HepG2 (cell line): Measurements from ENCODE around the gene TPPP2. TPM values are rescaled to one million over a fixed set of nuclear protein-coding genes. Genes with fewer than 3 reads are reported as not detected.

Source experiments
- FOXJ3 ChIP-seq: sonication (generic); formaldehyde crosslinking; IDR thresholded peaks from 2 replicates; pipeline ENCODE4 v1.4.0; 2020; ENCODE audit warnings: missing genetic modification reagents, mild to moderate bottlenecking, borderline replicate concordance
- GTF2F1 ChIP-seq: fragments of 150-350 bp; IDR thresholded peaks from 2 replicates; pipeline ENCODE4 v1.6.1; 2014; ENCODE audit warnings: low read length
- PPARG ChIP-seq: conservative IDR thresholded peaks from 2 replicates; pipeline ENCODE4 v1.6.1; 2016; ENCODE audit warnings: missing biosample characterization, missing genetic modification reagents
- SP140L ChIP-seq: sonication (generic); formaldehyde crosslinking; IDR thresholded peaks from 2 replicates; pipeline ENCODE4 v1.4.0; 2020; ENCODE audit warnings: missing genetic modification reagents, borderline replicate concordance
- SRY ChIP-seq: sonication (generic); formaldehyde crosslinking; IDR thresholded peaks from 2 replicates; pipeline ENCODE4 v1.8.0; 2022; ENCODE audit warnings: mild to moderate bottlenecking, missing genetic modification reagents
- YY1 ChIP-seq: IDR thresholded peaks from 2 replicates; pipeline ENCODE4 v1.6.1; 2011; ENCODE audit warnings: low read length, low read depth, moderate library complexity, mild to moderate bottlenecking; ENCODE audit not compliant: insufficient read depth, insufficient replicate concordance
- ZNF484 ChIP-seq: sonication (generic); formaldehyde crosslinking; IDR thresholded peaks from 2 replicates; pipeline ENCODE4 v1.5.1; 2020; ENCODE audit warnings: mild to moderate bottlenecking, low read depth, missing genetic modification reagents, borderline replicate concordance
- ZNF737 ChIP-seq: sonication (generic); formaldehyde crosslinking; IDR thresholded peaks from 2 replicates; pipeline ENCODE4 v1.5.0; 2020; ENCODE audit warnings: missing genetic modification reagents, mild to moderate bottlenecking, borderline replicate concordance
- ZNF749 ChIP-seq: sonication (generic); formaldehyde crosslinking; IDR thresholded peaks from 2 replicates; pipeline ENCODE4 v1.8.0; 2022; ENCODE audit warnings: mild to moderate bottlenecking, missing genetic modification reagents, moderate library complexity, borderline replicate concordance
- ZSCAN21 ChIP-seq: sonication (generic); formaldehyde crosslinking; IDR thresholded peaks from 2 replicates; pipeline ENCODE4 v1.8.0; 2022; ENCODE audit warnings: mild to moderate bottlenecking, missing genetic modification reagents, moderate library complexity, borderline replicate concordance
- polyA plus RNA-seq, 8 experiments: library from polyadenylated mRNA; depleted of rRNA in 3 of 8; stranded (reverse) in 7 of 8; unstranded in 1 of 8; fragments of >200 nt; fragmentation: Illumina TruSeq in 4 of 8; extraction: Trizol in 4 of 8; gene quantifications; 2 replicates each; pipeline versions ENCODE4 v1.2.1 to v1.2.3, GENCODE V29; 2011 to 2016; ENCODE audit warnings: low read depth in 4 of 8, missing spikeins in 1 of 8, mixed read lengths in 1 of 8; ENCODE audit not compliant: insufficient read depth in 1 of 8
- total RNA-seq, 5 experiments: library from RNA; depleted of rRNA; stranded (reverse); fragments of >200 nt; fragmentation: Illumina TruSeq; extraction: Trizol; gene quantifications; 2 replicates each; pipeline ENCODE4 v1.2.3, GENCODE V29; 2016; ENCODE audit warnings: low read depth in 1 of 5
- TF ChIP-seq, protein P1 (sequence below): sonication (generic); formaldehyde crosslinking; IDR thresholded peaks from 2 replicates; pipeline ENCODE4 v1.5.1; 2020; ENCODE audit warnings: mild to moderate bottlenecking, missing genetic modification reagents
- TF ChIP-seq, protein P2 (sequence below): sonication (generic); formaldehyde crosslinking; IDR thresholded peaks from 2 replicates; pipeline ENCODE4 v1.4.0; 2020; ENCODE audit warnings: mild to moderate bottlenecking, missing genetic modification reagents, borderline replicate concordance
- TF ChIP-seq, protein P3 (sequence below): sonication (generic); formaldehyde crosslinking; IDR thresholded peaks from 2 replicates; pipeline ENCODE4 v1.9.0; 2021; ENCODE audit warnings: missing genetic modification reagents, mild to moderate bottlenecking, borderline replicate concordance
- TF ChIP-seq, protein P4 (sequence below): sonication (generic); formaldehyde crosslinking; IDR thresholded peaks from 2 replicates; pipeline ENCODE4 v1.8.1; 2023; ENCODE audit warnings: missing genetic modification reagents, inconsistent platforms, borderline replicate concordance
- TF ChIP-seq, protein P5 (sequence below): fragments of 450-650 bp; IDR thresholded peaks from 2 replicates; pipeline ENCODE4 v1.6.1; 2017

The TPPP2 gene
- total and polyA plus RNA-seq, 2 of the 13 experiments (the other 11 are each of a cell fraction or from before 2014, with no cell fraction given): 0.58 to 4.2 TPM

DNA sequence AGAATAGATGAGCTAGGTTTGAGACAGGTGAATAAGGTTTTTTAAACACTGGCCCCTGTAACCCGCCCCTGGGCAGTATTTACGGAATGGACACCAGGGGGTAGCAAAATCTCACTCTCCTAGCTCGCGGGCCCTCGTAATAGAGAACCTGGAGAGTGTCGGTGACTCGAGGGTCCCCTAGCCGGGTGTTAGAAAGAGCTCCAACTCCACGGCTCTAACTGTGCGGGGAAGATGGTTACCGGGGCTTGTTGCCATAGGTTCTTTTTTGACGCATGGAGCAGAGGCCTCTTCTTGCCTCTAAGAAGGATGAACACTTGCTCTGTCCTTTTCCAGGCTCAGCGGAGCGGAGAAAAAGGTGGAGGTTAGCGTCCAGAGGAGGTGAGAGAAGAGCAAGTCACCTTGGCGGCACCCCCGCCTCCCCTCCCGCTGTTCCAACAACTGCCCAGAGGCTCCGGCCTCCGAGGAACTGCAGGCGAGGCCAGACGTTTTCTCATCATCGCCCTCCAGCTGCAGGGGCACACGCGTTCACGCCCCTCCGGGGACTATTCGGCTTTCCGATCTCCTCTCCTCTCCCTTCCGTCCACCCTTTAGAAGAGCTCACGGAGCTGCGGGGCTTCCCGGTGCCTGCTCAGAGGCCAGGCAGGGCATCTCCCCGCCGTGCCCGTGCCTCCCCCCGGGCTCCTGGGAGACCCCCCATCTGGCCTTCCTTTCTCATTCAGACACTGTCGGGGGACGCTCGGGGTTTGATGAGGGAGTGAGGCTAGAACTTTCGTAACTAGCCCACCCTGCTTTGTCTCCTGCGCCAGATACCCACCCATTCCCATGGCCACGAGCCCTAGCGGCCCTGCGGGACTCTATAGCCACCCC lies 38.7 kb downstream of the TPPP2 start (continued):
- TF ChIP-seq SRY (no peak), ZSCAN21 (CRISPR knock-in tag) (no peak), ZNF737 (CRISPR knock-in tag) (no peak), ZNF484 (CRISPR knock-in tag) (no peak), PPARG (CRISPR knock-in tag) (no peak), ZNF749 (CRISPR knock-in tag) (no peak), SP140L (CRISPR knock-in tag) (no peak), YY1 (no peak), GTF2F1 (no peak), FOXJ3 (no peak)
- TF ChIP-seq, protein P1, sequence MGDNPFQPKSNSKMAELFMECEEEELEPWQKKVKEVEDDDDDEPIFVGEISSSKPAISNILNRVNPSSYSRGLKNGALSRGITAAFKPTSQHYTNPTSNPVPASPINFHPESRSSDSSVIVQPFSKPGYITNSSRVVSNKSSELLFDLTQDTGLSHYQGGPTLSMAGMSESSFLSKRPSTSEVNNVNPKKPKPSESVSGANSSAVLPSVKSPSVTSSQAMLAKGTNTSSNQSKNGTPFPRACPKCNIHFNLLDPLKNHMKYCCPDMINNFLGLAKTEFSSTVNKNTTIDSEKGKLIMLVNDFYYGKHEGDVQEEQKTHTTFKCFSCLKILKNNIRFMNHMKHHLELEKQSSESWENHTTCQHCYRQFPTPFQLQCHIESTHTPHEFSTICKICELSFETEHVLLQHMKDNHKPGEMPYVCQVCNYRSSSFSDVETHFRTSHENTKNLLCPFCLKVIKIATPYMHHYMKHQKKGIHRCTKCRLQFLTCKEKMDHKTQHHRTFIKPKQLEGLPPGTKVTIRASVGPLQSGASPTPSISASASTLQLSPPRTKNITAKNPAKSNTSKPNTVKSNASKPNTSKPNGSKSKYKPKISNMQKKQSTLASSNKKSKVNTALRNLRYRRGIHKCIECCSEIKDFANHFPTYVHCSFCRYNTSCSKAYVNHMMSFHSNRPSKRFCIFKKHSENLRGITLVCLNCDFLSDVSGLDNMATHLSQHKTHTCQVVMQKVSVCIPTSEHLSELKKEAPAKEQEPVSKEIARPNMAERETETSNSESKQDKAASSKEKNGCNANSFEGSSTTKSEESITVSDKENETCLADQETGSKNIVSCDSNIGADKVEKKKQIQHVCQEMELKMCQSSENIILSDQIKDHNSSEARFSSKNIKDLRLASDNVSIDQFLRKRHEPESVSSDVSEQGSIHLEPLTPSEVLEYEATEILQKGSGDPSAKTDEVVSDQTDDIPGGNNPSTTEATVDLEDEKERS (CRISPR knock-in tag): no peak; the same call in 1 of the 2 replicates
- TF ChIP-seq, protein P2, sequence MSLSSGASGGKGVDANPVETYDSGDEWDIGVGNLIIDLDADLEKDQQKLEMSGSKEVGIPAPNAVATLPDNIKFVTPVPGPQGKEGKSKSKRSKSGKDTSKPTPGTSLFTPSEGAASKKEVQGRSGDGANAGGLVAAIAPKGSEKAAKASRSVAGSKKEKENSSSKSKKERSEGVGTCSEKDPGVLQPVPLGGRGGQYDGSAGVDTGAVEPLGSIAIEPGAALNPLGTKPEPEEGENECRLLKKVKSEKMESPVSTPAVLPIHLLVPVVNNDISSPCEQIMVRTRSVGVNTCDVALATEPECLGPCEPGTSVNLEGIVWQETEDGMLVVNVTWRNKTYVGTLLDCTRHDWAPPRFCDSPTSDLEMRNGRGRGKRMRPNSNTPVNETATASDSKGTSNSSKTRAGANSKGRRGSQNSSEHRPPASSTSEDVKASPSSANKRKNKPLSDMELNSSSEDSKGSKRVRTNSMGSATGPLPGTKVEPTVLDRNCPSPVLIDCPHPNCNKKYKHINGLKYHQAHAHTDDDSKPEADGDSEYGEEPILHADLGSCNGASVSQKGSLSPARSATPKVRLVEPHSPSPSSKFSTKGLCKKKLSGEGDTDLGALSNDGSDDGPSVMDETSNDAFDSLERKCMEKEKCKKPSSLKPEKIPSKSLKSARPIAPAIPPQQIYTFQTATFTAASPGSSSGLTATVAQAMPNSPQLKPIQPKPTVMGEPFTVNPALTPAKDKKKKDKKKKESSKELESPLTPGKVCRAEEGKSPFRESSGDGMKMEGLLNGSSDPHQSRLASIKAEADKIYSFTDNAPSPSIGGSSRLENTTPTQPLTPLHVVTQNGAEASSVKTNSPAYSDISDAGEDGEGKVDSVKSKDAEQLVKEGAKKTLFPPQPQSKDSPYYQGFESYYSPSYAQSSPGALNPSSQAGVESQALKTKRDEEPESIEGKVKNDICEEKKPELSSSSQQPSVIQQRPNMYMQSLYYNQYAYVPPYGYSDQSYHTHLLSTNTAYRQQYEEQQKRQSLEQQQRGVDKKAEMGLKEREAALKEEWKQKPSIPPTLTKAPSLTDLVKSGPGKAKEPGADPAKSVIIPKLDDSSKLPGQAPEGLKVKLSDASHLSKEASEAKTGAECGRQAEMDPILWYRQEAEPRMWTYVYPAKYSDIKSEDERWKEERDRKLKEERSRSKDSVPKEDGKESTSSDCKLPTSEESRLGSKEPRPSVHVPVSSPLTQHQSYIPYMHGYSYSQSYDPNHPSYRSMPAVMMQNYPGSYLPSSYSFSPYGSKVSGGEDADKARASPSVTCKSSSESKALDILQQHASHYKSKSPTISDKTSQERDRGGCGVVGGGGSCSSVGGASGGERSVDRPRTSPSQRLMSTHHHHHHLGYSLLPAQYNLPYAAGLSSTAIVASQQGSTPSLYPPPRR (CRISPR knock-in tag): peak; percentile 48; the same call in 1 of the 2 replicates
- TF ChIP-seq, protein P3, sequence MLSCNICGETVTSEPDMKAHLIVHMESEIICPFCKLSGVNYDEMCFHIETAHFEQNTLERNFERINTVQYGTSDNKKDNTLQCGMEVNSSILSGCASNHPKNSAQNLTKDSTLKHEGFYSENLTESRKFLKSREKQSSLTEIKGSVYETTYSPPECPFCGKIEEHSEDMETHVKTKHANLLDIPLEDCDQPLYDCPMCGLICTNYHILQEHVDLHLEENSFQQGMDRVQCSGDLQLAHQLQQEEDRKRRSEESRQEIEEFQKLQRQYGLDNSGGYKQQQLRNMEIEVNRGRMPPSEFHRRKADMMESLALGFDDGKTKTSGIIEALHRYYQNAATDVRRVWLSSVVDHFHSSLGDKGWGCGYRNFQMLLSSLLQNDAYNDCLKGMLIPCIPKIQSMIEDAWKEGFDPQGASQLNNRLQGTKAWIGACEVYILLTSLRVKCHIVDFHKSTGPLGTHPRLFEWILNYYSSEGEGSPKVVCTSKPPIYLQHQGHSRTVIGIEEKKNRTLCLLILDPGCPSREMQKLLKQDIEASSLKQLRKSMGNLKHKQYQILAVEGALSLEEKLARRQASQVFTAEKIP (CRISPR knock-in tag): no peak
- TF ChIP-seq, protein P4, sequence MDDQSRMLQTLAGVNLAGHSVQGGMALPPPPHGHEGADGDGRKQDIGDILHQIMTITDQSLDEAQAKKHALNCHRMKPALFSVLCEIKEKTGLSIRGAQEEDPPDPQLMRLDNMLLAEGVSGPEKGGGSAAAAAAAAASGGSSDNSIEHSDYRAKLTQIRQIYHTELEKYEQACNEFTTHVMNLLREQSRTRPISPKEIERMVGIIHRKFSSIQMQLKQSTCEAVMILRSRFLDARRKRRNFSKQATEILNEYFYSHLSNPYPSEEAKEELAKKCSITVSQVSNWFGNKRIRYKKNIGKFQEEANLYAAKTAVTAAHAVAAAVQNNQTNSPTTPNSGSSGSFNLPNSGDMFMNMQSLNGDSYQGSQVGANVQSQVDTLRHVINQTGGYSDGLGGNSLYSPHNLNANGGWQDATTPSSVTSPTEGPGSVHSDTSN (CRISPR knock-in tag): no peak
- TF ChIP-seq, protein P5, sequence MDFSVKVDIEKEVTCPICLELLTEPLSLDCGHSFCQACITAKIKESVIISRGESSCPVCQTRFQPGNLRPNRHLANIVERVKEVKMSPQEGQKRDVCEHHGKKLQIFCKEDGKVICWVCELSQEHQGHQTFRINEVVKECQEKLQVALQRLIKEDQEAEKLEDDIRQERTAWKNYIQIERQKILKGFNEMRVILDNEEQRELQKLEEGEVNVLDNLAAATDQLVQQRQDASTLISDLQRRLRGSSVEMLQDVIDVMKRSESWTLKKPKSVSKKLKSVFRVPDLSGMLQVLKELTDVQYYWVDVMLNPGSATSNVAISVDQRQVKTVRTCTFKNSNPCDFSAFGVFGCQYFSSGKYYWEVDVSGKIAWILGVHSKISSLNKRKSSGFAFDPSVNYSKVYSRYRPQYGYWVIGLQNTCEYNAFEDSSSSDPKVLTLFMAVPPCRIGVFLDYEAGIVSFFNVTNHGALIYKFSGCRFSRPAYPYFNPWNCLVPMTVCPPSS: no peak
